HepG2 (cell line): ENCODE results near the gene AKAP8. TPM values are rescaled to one million over a fixed set of nuclear protein-coding genes. Genes with fewer than 3 reads are reported as not detected.

Experiments used
- ARID2 ChIP-seq: sonication (generic); formaldehyde crosslinking; IDR thresholded peaks from 2 replicates; pipeline ENCODE4 v1.8.1; 2022; ENCODE audit warnings: mild to moderate bottlenecking, missing genetic modification reagents, borderline replicate concordance
- CAMTA2 ChIP-seq: sonication (generic); formaldehyde crosslinking; IDR thresholded peaks from 2 replicates; pipeline ENCODE4 v1.4.0; 2020; ENCODE audit warnings: mild to moderate bottlenecking, missing genetic modification reagents, borderline replicate concordance
- KLF6 ChIP-seq: IDR thresholded peaks from 2 replicates; pipeline ENCODE4 v1.8.0; 2016; ENCODE audit warnings: missing biosample characterization, missing genetic modification reagents
- KMT2A ChIP-seq: sonication (generic); formaldehyde crosslinking; IDR thresholded peaks from 2 replicates; pipeline ENCODE4 v1.4.0; 2020; ENCODE audit warnings: missing genetic modification reagents
- MAFF ChIP-seq: IDR thresholded peaks from 2 replicates; pipeline ENCODE4 v1.6.1; 2011; ENCODE audit warnings: low read depth, low read length, improper control_type of control experiment
- MAFK ChIP-seq, 2 experiments: IDR thresholded peaks in 1 of 2; conservative IDR thresholded peaks in 1 of 2; 2 replicates each; pipeline ENCODE4 v1.6.1; 2011; ENCODE audit warnings: improper control_type of control experiment in 2 of 2, low read length in 2 of 2
- MTF1 ChIP-seq: sonication (generic); formaldehyde crosslinking; IDR thresholded peaks from 2 replicates; pipeline ENCODE4 v1.5.0; 2020; ENCODE audit warnings: missing genetic modification reagents
- SCMH1 ChIP-seq: sonication (generic); formaldehyde crosslinking; IDR thresholded peaks from 2 replicates; pipeline ENCODE4 v1.9.0; 2021; ENCODE audit warnings: missing genetic modification reagents, mild to moderate bottlenecking, borderline replicate concordance
- SKI ChIP-seq: fragments of 450-650 bp; IDR thresholded peaks from one replicate; pipeline ENCODE4 v1.6.1; 2018; ENCODE audit warnings: mild to moderate bottlenecking; ENCODE audit not compliant: partially characterized antibody
- XBP1 ChIP-seq: sonication (generic); formaldehyde crosslinking; IDR thresholded peaks from 2 replicates; pipeline ENCODE4 v1.5.0; 2020; ENCODE audit warnings: missing genetic modification reagents
- ZFP36L1 ChIP-seq: sonication (generic); formaldehyde crosslinking; IDR thresholded peaks from 2 replicates; pipeline ENCODE4 v1.8.0; 2022; ENCODE audit warnings: mild to moderate bottlenecking, missing genetic modification reagents, moderate library complexity
- ZFP82 ChIP-seq: sonication (generic); formaldehyde crosslinking; IDR thresholded peaks from 2 replicates; pipeline ENCODE4 v1.5.1; 2020; ENCODE audit warnings: mild to moderate bottlenecking, missing genetic modification reagents, borderline replicate concordance
- ZNF235 ChIP-seq: sonication (generic); formaldehyde crosslinking; IDR thresholded peaks from 2 replicates; pipeline ENCODE4 v1.8.1; 2023; ENCODE audit warnings: mild to moderate bottlenecking, missing genetic modification reagents, borderline replicate concordance
- ZNF44 ChIP-seq: sonication (generic); formaldehyde crosslinking; IDR thresholded peaks from 2 replicates; pipeline ENCODE4 v1.5.1; 2020; ENCODE audit warnings: mild to moderate bottlenecking, missing genetic modification reagents
- ZNF703 ChIP-seq: sonication (generic); formaldehyde crosslinking; IDR thresholded peaks from 2 replicates; pipeline ENCODE4 v1.5.1; 2020; ENCODE audit warnings: missing genetic modification reagents, mild to moderate bottlenecking, moderate library complexity, borderline replicate concordance
- ZNF816 ChIP-seq: sonication (generic); formaldehyde crosslinking; IDR thresholded peaks from 2 replicates; pipeline ENCODE4 v1.8.0; 2022; ENCODE audit warnings: missing genetic modification reagents, mild to moderate bottlenecking, borderline replicate concordance
- polyA plus RNA-seq, 8 experiments: library from polyadenylated mRNA; depleted of rRNA in 3 of 8; stranded (reverse) in 7 of 8; unstranded in 1 of 8; fragments of >200 nt; fragmentation: Illumina TruSeq in 4 of 8; extraction: Trizol in 4 of 8; gene quantifications; 2 replicates each; pipeline versions ENCODE4 v1.2.1 to v1.2.3, GENCODE V29; 2011 to 2016; ENCODE audit warnings: low read depth in 4 of 8, missing spikeins in 1 of 8, mixed read lengths in 1 of 8; ENCODE audit not compliant: insufficient read depth in 1 of 8
- total RNA-seq, 5 experiments: library from RNA; depleted of rRNA; stranded (reverse); fragments of >200 nt; fragmentation: Illumina TruSeq; extraction: Trizol; gene quantifications; 2 replicates each; pipeline ENCODE4 v1.2.3, GENCODE V29; 2016; ENCODE audit warnings: low read depth in 1 of 5
- TF ChIP-seq, protein P1 (sequence below): sonication (generic); formaldehyde crosslinking; conservative IDR thresholded peaks from 2 replicates; pipeline ENCODE4 v1.8.0; 2022; ENCODE audit warnings: low read depth, missing genetic modification reagents
- TF ChIP-seq, protein P2 (sequence below): sonication (generic); formaldehyde crosslinking; IDR thresholded peaks from 2 replicates; pipeline ENCODE4 v1.9.0; 2022; ENCODE audit warnings: low read depth, missing genetic modification reagents
- TF ChIP-seq, protein P3 (sequence below): sonication (generic); formaldehyde crosslinking; IDR thresholded peaks from 2 replicates; pipeline ENCODE4 v1.4.0; 2020; ENCODE audit warnings: missing genetic modification reagents, borderline replicate concordance

AKAP8 gene
- total and polyA plus RNA-seq, 2 of the 13 experiments (the other 11 are each of a cell fraction or from before 2014, with no cell fraction given), result 15.9 to 22.1 TPM

DNA sequence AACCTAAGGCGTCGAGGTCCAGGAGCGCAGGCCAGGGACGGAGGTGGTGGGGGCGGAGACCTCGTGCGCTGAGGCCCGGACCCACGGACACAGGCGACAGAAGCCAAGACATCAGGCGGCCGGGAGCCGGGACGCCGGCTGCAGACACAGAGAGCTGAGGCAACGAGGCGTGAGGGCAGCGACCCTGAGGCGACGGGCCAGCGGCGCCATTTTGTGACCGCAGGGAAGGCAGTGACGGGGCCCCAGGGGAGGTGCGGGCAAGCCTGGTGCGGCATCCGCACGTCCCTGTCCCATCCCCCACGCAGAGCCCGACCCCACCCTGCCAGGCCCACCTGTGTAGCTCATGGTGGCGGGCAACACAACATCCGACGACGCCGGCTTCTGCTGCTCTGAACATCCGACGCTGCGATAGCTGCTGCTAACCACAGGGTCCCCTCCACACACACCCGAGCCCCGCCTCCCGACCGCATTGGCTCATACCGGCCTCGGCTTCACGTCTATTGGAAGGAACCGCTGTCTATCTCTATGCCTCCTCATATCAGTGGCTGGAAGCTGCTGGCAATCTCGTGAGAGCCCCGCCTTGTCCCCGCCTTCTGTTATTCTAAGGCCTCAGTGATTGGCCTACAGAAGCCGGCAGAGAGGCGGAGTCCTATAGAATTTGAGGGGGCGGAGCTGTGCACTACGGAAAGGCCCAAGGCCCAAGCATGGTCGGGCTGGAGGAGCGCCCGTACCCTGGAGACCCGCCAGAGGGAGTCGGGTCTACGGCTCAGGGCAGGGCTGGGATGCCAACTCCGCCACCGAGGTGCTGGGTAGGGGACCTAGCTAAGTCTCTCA is 39.2 kb upstream of the AKAP8 start, which contains the start of gene AKAP8L (continued):
- no peak; the same call in 1 of the 2 replicates for TF ChIP-seq CAMTA2 (CRISPR knock-in tag)
- TF ChIP-seq ZNF44 (CRISPR knock-in tag), result no peak
- TF ChIP-seq KLF6, result no peak
- TF ChIP-seq MAFK (conservative IDR thresholded peaks at IDR 0.05 in 1 of 2, IDR thresholded peaks at IDR 0.05 in 1 of 2; ENCODE audit: low read length in 2 of 2), result no peak
- TF ChIP-seq ZNF816, result no peak
- TF ChIP-seq SCMH1 (CRISPR knock-in tag), result no peak
- 0 out of 2 replicates have a peak, but pooled peaks have one; percentile 24 for TF ChIP-seq MTF1 (CRISPR knock-in tag)
- TF ChIP-seq SKI, result no peak
- no peak for TF ChIP-seq XBP1 (CRISPR knock-in tag)
- TF ChIP-seq KMT2A (CRISPR knock-in tag), result peak; percentile 24
- TF ChIP-seq, protein P1, sequence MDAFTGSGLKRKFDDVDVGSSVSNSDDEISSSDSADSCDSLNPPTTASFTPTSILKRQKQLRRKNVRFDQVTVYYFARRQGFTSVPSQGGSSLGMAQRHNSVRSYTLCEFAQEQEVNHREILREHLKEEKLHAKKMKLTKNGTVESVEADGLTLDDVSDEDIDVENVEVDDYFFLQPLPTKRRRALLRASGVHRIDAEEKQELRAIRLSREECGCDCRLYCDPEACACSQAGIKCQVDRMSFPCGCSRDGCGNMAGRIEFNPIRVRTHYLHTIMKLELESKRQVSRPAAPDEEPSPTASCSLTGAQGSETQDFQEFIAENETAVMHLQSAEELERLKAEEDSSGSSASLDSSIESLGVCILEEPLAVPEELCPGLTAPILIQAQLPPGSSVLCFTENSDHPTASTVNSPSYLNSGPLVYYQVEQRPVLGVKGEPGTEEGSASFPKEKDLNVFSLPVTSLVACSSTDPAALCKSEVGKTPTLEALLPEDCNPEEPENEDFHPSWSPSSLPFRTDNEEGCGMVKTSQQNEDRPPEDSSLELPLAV (CRISPR knock-in tag), result no peak
- TF ChIP-seq MAFF, result no peak
- TF ChIP-seq, protein P2, sequence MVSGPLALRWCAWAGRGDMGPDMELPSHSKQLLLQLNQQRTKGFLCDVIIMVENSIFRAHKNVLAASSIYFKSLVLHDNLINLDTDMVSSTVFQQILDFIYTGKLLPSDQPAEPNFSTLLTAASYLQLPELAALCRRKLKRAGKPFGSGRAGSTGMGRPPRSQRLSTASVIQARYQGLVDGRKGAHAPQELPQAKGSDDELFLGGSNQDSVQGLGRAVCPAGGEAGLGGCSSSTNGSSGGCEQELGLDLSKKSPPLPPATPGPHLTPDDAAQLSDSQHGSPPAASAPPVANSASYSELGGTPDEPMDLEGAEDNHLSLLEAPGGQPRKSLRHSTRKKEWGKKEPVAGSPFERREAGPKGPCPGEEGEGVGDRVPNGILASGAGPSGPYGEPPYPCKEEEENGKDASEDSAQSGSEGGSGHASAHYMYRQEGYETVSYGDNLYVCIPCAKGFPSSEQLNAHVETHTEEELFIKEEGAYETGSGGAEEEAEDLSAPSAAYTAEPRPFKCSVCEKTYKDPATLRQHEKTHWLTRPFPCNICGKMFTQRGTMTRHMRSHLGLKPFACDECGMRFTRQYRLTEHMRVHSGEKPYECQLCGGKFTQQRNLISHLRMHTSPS (CRISPR knock-in tag), result no peak
- TF ChIP-seq ZNF703 (CRISPR knock-in tag), result no peak
- peak; percentile 80; the same call in 1 of the 2 replicates for TF ChIP-seq ZNF235 (CRISPR knock-in tag)
- TF ChIP-seq ZFP82, result no peak
- TF ChIP-seq ZFP36L1 (CRISPR knock-in tag), result peak; percentile 39; the same call in 1 of the 2 replicates
- TF ChIP-seq, protein P3, sequence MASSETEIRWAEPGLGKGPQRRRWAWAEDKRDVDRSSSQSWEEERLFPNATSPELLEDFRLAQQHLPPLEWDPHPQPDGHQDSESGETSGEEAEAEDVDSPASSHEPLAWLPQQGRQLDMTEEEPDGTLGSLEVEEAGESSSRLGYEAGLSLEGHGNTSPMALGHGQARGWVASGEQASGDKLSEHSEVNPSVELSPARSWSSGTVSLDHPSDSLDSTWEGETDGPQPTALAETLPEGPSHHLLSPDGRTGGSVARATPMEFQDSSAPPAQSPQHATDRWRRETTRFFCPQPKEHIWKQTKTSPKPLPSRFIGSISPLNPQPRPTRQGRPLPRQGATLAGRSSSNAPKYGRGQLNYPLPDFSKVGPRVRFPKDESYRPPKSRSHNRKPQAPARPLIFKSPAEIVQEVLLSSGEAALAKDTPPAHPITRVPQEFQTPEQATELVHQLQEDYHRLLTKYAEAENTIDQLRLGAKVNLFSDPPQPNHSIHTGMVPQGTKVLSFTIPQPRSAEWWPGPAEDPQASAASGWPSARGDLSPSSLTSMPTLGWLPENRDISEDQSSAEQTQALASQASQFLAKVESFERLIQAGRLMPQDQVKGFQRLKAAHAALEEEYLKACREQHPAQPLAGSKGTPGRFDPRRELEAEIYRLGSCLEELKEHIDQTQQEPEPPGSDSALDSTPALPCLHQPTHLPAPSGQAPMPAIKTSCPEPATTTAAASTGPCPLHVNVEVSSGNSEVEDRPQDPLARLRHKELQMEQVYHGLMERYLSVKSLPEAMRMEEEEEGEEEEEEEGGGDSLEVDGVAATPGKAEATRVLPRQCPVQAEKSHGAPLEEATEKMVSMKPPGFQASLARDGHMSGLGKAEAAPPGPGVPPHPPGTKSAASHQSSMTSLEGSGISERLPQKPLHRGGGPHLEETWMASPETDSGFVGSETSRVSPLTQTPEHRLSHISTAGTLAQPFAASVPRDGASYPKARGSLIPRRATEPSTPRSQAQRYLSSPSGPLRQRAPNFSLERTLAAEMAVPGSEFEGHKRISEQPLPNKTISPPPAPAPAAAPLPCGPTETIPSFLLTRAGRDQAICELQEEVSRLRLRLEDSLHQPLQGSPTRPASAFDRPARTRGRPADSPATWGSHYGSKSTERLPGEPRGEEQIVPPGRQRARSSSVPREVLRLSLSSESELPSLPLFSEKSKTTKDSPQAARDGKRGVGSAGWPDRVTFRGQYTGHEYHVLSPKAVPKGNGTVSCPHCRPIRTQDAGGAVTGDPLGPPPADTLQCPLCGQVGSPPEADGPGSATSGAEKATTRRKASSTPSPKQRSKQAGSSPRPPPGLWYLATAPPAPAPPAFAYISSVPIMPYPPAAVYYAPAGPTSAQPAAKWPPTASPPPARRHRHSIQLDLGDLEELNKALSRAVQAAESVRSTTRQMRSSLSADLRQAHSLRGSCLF (CRISPR knock-in tag), result peak; percentile 68; the same call in 1 of the 2 replicates
- TF ChIP-seq ARID2 (CRISPR knock-in tag), result no peak; the same call in 1 of the 2 replicates
